SIG-M5 treated with dmso at 0.1 percent for 504 hours (cell line): ENCODE measurements around the gene C19orf53.

Experiments used
- DNase-seq: peaks from one replicate; lab custom pipeline; 2025; ENCODE audit not compliant: unreplicated experiment; lab: John Stamatoyannopoulos, UW

Gene C19orf53

GRCh38 chr19:13825489-13826441 is 51.5 kb downstream of the C19orf53 start:
- no peak for DNase-seq

GRCh38 chr19:13826652-13827235 is 52.5 kb downstream of the C19orf53 start:
- no peak for DNase-seq

DNA sequence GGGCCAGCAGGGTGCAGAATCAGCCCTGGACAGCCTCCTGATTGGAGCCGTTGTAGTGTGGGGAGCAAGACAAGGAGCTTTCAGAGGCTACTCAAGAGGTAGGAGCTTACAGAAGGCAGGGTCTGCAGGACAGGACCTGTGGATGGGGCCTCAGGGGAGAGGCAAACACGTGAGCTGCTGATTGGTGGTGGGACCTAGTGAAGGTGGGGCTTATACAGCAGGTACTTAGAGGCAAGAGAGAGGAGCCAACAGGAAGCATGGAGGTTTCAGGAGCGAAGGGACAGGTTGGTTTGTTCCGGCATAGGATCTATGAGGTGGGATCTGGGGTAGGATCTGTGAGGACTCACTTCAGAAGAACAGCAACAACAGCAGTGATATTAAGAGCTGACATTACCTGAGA is 53.4 kb downstream of the C19orf53 start:
- DNase-seq, result no peak
